Measurements from ENCODE around the gene EML4.

EML4 gene

DNA sequence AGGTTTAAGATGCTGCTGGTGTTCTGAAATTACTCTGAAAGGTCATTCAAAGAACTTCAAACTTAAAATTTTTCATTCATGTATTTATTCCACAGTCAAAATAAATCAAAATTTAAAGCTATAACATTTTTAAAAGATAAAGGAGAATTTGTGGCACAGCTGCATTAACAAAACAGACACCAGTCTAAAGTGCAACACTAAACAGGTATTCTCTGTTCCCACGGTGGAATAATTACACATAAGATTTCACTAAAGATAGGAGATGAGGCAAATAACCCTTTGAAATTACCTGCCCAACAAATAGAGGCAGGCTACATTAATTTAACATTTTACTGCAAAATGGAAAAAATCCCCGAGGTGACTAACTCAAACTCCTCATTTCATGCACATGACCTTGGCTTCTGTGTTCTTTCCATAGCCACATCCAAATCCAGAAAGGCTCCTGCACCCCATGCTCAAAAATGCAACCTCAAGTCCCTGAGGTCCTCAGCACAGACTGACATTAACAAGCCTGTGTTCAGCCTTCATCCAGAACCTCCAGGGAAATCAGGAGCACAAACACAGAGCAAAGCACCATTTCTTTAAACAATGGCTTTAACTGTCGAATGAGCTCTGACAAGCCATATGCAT, 181.4 kb downstream of the EML4 start:
- DNase-seq (ENCODE audit: low read depth in 1 of 2, low spot score in 1 of 2) = no peak
- H3K27ac ChIP-seq (replicated peaks) = no peak overlapping the region
- no peak overlapping the region for H3K4me3 ChIP-seq (replicated peaks; ENCODE audit: insufficient read depth, low read length)
- no peaks in the 10 kb centered on the region for H3K27me3 ChIP-seq (ENCODE audit: insufficient read depth, poor library complexity, severe bottlenecking)
- TF ChIP-seq, protein P1, sequence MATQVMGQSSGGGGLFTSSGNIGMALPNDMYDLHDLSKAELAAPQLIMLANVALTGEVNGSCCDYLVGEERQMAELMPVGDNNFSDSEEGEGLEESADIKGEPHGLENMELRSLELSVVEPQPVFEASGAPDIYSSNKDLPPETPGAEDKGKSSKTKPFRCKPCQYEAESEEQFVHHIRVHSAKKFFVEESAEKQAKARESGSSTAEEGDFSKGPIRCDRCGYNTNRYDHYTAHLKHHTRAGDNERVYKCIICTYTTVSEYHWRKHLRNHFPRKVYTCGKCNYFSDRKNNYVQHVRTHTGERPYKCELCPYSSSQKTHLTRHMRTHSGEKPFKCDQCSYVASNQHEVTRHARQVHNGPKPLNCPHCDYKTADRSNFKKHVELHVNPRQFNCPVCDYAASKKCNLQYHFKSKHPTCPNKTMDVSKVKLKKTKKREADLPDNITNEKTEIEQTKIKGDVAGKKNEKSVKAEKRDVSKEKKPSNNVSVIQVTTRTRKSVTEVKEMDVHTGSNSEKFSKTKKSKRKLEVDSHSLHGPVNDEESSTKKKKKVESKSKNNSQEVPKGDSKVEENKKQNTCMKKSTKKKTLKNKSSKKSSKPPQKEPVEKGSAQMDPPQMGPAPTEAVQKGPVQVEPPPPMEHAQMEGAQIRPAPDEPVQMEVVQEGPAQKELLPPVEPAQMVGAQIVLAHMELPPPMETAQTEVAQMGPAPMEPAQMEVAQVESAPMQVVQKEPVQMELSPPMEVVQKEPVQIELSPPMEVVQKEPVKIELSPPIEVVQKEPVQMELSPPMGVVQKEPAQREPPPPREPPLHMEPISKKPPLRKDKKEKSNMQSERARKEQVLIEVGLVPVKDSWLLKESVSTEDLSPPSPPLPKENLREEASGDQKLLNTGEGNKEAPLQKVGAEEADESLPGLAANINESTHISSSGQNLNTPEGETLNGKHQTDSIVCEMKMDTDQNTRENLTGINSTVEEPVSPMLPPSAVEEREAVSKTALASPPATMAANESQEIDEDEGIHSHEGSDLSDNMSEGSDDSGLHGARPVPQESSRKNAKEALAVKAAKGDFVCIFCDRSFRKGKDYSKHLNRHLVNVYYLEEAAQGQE (IDR thresholded peaks at IDR 0.05; ENCODE audit: insufficient replicate concordance, low read depth) = no peak
- TF ChIP-seq POLR2AphosphoS5 (IDR thresholded peaks at IDR 0.05; ENCODE audit: low read depth) (no peak), SPI1 (IDR thresholded peaks at IDR 0.05; ENCODE audit: borderline replicate concordance, low read depth) (no peak), GABPA (IDR thresholded peaks at IDR 0.05; ENCODE audit: low read depth) (no peak)
- TF ChIP-seq, protein P2, sequence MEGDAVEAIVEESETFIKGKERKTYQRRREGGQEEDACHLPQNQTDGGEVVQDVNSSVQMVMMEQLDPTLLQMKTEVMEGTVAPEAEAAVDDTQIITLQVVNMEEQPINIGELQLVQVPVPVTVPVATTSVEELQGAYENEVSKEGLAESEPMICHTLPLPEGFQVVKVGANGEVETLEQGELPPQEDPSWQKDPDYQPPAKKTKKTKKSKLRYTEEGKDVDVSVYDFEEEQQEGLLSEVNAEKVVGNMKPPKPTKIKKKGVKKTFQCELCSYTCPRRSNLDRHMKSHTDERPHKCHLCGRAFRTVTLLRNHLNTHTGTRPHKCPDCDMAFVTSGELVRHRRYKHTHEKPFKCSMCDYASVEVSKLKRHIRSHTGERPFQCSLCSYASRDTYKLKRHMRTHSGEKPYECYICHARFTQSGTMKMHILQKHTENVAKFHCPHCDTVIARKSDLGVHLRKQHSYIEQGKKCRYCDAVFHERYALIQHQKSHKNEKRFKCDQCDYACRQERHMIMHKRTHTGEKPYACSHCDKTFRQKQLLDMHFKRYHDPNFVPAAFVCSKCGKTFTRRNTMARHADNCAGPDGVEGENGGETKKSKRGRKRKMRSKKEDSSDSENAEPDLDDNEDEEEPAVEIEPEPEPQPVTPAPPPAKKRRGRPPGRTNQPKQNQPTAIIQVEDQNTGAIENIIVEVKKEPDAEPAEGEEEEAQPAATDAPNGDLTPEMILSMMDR (IDR thresholded peaks at IDR 0.05; ENCODE audit: insufficient read depth, low read length) = no peak

DNA sequence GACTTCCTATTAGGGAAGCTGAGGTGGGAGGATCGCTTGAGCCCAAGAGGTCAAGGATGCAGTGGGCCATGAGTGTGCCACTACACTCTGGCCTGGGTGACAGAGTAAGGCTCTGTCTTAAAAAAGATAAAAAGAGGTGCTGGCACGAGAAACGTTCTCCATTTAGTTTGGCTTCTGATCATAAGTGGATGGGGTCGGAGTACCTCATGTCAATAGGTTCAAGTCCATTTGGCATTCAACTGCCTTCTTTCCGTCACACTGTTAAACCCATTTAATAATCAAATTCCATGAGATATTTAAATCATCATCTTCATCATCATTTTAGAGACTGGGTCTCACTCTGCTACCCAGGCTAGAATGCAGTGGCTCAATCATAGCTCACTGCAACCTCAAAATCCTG, 182.7 kb downstream of the EML4 start:
- TF ChIP-seq, protein P2 (IDR thresholded peaks at IDR 0.05; ENCODE audit: insufficient read depth, low read length) = no peak
- TF ChIP-seq SPI1 (IDR thresholded peaks at IDR 0.05; ENCODE audit: borderline replicate concordance, low read depth) (no peak), POLR2AphosphoS5 (IDR thresholded peaks at IDR 0.05; ENCODE audit: low read depth) (no peak), GABPA (IDR thresholded peaks at IDR 0.05; ENCODE audit: low read depth) (no peak)
- TF ChIP-seq, protein P1 (IDR thresholded peaks at IDR 0.05; ENCODE audit: insufficient replicate concordance, low read depth) = no peak
- DNase-seq (ENCODE audit: low read depth in 1 of 2, low spot score in 1 of 2) = no peak
- no peaks in the 10 kb centered on the region for H3K27me3 ChIP-seq (ENCODE audit: insufficient read depth, poor library complexity, severe bottlenecking)

DNA sequence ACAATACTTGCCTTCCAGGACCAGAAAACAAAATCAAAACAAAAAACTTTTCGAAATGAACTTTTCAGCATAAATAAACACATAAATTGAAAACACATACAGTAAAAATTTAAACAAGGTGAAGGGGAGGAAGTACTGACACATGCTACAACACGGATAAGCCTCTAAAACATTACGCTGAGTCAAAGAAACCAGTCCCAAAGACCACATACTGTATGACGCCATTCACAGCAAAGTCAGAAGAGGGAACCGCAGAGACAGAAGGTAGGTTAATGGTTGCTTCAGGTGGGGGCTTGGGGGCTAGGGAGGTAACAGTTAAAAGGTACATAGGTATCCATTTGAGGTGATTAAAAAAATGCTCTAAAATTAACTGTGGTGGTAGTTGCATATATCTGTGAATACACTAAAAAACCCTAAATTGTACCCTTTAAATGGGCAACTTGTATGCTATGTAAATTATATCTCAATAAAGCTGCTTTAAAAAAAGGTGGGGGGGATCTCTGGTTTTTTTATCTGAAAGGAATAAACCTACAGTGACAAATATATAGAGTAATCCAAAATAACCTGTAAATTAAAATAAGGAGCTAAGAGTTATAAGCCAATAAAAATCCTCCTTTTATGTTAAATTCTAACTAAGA, 184.8 kb downstream of the EML4 start:
- Histone ChIP-seq H3K4me3 (replicated peaks; ENCODE audit: insufficient read depth, low read length) (no peak overlapping the region), H3K27me3 (ENCODE audit: insufficient read depth, poor library complexity, severe bottlenecking) (no peaks in the 10 kb centered on the region), H3K27ac (replicated peaks) (no peak overlapping the region; the same call in 1 of the 2 replicates)
- TF ChIP-seq GABPA (IDR thresholded peaks at IDR 0.05; ENCODE audit: low read depth) (no peak), SPI1 (IDR thresholded peaks at IDR 0.05; ENCODE audit: borderline replicate concordance, low read depth) (no peak)
- TF ChIP-seq, protein P2 (IDR thresholded peaks at IDR 0.05; ENCODE audit: insufficient read depth, low read length) = no peak
- DNase-seq (ENCODE audit: low read depth in 1 of 2, low spot score in 1 of 2) = peak in 1 of 2 experiments; percentile 43

More for the DNA sequence above, 182.7 kb downstream of the EML4 start:
- H3K4me3 ChIP-seq (replicated peaks; ENCODE audit: insufficient read depth, low read length) = no peak overlapping the region
- H3K27ac ChIP-seq (replicated peaks) = no peak overlapping the region
